Myocyte (in vitro differentiated cells): ENCODE data around the gene GRIP2. TPM values are rescaled to one million over a fixed set of nuclear protein-coding genes. Genes with fewer than 3 reads are reported as not detected.

Experiments
- DNase-seq: peaks from one replicate; pipeline ENCODE4 v3.0.0-alpha.2; 2012; ENCODE audit warnings: low read depth
- total RNA-seq: library from RNA; depleted of rRNA; stranded (reverse); fragments of >200 nt; gene quantifications from 2 replicates; pipeline ENCODE4 v1.2.3, GENCODE V29; 2014

Gene GRIP2
- total RNA-seq, 1 donor from 2014 or later: 11.8 TPM

GRCh38 chr3:14562121-14562890 lies 22.2 kb upstream of the GRIP2 start:
- DNase-seq: no peak

GRCh38 chr3:14561051-14561960 lies 21.2 kb upstream of the GRIP2 start:
- DNase-seq: no peak

- DNase-seq: no peak
Measured at GRCh38 chr3:14560110-14560509, 20.0 kb upstream of the GRIP2 start.

- no peak for DNase-seq
Measured at GRCh38 chr3:14558029-14558428, 17.9 kb upstream of the GRIP2 start.

- peak; percentile 5 for DNase-seq
Measured at GRCh38 chr3:14555835-14556234, 15.7 kb upstream of the GRIP2 start.

GRCh38 chr3:14554715-14555114 lies 14.6 kb upstream of the GRIP2 start:
- DNase-seq: no peak

GRCh38 chr3:14553871-14554270 lies 13.7 kb upstream of the GRIP2 start:
- no peak for DNase-seq

GRCh38 chr3:14552717-14553116 lies 12.6 kb upstream of the GRIP2 start:
- DNase-seq: no peak

- no peak for DNase-seq
Measured at GRCh38 chr3:14552041-14552648, 12.0 kb upstream of the GRIP2 start.

GRCh38 chr3:14550651-14551611 lies 10.8 kb upstream of the GRIP2 start:
- peak; percentile 38 for DNase-seq

GRCh38 chr3:14550181-14550580 lies 10.0 kb upstream of the GRIP2 start:
- DNase-seq: no peak

GRCh38 chr3:14549256-14549919 lies 9.2 kb upstream of the GRIP2 start:
- DNase-seq: no peak

- peak; percentile 85 for DNase-seq
Measured at GRCh38 chr3:14548321-14548729, 8.2 kb upstream of the GRIP2 start.

- no peak for DNase-seq
Measured at GRCh38 chr3:14547693-14548092, 7.6 kb upstream of the GRIP2 start.

GRCh38 chr3:14546041-14546440 lies 5.9 kb upstream of the GRIP2 start:
- no peak for DNase-seq

- DNase-seq: no peak
Measured at GRCh38 chr3:14545251-14545635, 5.1 kb upstream of the GRIP2 start.

GRCh38 chr3:14544282-14545250 lies 4.4 kb upstream of the GRIP2 start:
- DNase-seq: no peak

- DNase-seq: peak; percentile 8
Measured at GRCh38 chr3:14543446-14543845, 3.3 kb upstream of the GRIP2 start.

GRCh38 chr3:14542656-14543055 lies 2.5 kb upstream of the GRIP2 start:
- DNase-seq: no peak
